ENCODE data around the gene GLP1R.
"Not testable (repeated sequence)": the region's sequence is repeated elsewhere in the genome, so short reads cannot be mapped to it uniquely, and the experiment has no call there.

Gene GLP1R

DNA sequence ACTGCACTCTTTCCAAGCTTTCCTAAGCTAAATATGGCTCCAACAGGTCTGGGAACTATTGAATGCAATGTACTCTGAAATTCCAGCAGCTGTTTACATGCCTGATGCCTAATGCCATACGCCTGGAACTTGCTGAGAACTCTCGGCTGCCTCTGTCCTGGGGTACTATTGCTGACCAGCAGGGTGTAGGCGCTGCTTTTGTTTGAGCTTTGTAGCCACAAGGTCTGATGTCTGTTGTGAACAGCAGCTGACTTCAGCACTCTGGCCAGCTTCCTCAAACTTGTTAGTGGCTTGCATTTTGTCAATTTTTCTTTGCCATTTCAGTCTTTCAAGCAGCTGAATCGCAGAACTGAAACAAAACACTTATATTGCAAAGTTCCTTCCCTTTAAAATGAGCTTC lies 39.8 kb downstream of the GLP1R start:
- no peak for DNase-seq

DNA sequence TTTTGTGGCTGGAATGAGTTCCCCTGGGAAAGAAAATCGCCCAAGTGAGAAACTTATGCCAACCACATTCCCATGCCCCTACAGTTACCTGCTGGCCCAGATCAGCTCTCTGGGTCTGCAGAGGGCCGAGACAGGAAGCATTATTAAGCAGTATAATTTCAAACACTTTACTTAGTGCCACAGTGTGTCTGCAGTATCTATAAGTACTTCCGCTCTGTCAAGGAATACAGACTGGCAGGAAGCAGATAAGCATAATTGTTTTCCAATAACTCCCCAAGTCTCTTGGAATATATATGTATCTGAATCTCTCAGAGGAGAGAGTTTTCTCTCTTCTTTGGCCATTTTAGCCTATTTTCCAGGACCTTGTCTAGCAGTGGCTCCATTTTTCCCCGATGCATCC lies 41.5 kb downstream of the GLP1R start:
- DNase-seq = no peak

DNA sequence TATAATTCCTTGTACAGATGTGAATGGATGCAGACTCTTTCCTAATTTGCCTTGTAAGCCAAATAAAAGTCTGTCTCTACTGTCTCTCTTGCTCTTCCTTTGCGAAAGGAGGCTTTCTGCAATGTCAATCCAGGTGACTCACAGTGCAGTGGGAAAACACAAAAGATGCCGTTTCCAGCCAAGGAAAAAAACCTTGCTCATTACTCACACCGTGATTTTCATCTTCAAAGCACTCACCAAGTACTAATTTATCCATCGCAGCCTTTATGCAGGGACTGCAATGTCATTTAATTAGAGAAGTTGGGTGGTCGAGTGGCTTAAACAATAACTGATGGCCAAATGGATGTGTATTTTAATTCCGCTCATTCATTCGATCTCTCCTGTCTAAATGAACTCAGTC lies 42.6 kb downstream of the GLP1R start:
- no peak for DNase-seq

DNA sequence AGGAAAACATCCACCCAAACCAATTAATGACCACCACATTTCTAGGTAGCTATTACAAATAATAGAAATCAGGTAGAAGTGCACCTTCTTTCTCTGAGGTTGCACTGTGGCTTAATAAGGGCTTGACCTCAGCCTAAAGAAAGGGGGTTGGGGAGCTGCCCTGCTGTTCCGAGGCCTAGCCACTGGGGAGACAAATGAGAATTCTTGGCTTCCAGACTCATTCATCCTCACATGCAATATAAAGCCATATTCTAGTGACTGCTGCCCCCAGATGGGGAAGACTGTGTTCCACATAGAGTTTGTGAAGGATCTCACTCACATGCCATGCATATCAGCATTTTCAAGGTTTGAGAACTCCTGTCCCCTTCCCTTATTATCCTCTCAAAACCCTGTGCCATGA lies 43.5 kb downstream of the GLP1R start:
- DNase-seq = no peak

DNA sequence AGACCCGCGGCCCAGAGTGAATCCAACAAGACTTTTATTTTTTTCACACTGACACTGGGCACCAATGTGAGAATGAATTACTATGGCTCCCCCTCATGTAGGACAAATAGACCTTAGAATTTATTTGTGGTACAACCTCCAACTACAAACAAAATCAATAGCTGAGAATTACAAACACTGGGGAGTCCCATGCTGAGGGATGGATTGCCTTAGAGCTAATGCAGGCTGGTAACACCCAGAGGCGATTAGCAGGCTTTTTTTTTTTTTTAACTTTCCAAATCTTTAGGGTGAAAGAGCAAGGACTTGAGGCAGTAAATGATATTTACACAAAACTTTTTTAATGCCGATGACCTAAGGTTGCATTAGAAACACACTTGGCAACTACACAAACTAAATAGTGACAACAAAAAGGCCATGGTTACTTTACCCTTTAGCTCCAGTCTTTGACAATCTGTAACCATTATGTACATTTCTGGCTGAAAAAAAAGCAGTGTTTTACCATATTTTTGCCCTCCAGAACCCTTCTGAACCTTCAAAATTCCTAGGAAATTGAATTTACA lies 44.6 kb downstream of the GLP1R start:
- DNase-seq = no peak

DNA sequence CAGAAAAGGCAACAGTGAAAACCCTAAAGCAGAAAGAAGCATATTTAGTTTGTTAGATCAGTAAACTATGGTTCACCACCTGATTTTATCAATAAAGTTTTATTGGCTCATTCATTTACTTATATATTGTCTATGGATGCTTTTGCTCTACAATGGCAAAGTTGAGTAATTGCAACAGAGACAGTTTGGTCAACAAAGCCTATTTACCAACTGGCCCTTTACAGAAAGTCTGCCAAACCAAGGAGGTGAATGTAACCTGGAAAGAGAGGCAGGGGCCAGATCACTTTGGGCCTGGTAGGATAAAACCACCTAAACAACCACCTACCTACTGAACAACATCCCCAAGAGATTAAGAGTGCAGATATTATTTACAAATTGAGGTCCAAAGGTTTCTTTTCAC lies 47.0 kb downstream of the GLP1R start:
- DNase-seq = no peak

DNA sequence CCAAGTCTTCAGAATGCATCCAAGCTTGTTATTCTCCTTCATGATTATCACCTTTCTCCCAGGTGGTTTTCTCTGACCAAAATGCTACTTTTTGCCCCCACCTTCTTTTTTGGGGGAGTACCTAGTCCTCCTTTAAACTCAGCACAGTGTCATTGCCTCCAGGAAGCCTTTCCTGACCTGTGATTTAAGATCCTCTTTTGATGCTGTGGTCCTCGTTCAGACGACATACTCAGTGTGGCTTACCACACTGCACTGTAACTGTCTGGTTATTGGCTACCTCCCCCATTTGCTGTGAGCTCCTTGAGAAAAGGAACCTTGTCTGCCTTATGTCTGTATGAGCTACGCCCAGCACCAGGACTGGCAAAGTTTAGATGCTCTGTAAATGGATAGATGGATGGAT lies 51.8 kb downstream of the GLP1R start:
- no peak for DNase-seq

DNA sequence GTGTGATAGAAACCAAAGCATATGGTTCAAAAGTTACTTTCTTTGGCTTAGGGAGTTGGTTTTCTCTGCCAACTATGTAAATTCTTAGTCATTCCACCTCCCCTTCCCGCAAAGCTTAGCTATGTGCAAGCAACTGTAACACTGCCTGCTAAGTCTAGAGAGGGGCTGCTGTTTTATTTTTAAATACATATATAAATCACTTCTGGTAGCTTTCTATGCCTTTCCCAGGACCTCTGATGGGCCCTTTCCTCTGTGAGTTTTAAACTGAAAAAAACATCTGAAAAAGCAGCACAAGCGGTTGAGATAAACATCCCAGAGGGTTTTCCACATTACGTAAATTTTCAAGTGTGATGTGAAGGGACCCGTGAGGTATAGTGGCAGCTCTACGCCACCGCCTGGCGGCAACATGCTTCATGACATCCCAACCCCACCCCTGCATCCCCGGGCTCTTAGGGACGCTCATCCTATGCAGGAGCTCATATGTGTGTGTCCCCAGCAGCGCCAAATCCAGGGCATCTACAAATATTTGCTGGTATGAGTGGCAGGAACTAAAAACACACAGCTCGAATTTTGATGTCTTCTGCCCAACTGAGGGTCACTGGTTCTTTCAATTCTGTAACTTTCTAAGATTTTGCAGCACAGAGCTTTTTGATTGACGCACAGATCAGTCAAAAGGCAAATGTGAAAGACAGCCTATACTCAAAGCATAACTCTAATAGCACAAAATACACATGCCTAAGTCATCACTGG lies 53.7 kb downstream of the GLP1R start:
- no peak for DNase-seq

DNA sequence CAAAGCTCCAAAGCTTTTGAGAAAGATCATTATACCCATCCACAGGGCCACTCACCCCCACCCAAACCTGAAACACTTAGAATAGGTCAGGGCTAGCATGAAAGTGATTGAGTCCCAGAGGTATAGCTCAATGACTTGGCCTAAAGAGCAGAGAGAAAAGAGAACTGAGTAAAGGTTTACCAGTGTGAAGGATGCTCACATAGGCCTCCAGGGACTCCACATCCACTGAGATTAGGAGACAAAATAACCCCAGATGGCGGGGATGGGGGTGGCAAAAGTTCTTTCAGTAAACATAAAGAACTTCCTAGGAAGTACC lies 54.2 kb downstream of the GLP1R start:
- no peak for DNase-seq

DNA sequence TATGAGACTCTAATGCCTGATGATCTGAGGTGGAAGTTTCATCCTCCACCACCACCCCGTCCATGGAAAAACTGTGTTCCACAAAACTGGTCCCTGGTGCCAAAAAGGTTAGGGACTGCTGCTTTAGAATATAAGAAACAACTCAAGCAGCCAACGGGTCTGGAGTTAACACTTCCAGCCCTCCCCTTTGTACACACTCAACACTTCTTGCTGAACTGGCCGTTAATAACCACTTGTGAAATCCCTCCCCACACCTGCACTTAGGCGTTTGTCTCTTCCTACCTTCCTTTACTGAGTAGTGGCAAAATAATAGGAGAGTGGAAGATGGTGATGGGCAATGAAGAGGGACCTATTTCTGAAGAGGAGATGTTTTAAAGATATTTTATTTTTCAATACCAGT lies 55.9 kb downstream of the GLP1R start:
- DNase-seq = no peak

DNA sequence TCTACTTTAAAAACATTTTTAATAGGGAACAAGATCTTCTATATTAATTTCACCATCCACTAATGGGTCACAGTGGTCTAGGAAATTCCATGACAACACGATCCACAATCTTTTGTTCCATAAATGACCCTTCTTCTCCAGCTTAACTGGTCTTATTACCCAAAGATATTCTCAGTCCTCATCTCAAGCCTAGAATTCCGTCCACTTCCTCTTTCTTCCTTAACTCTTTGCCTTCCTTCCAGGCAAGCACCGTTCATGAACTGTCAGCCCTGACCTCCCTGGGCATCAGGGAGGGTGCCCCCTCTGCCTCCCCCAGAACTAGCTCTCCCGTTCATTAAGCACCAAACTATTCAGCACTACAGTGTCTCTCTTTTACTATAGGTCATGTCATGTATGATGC lies 58.5 kb downstream of the GLP1R start:
- DNase-seq = no peak

DNA sequence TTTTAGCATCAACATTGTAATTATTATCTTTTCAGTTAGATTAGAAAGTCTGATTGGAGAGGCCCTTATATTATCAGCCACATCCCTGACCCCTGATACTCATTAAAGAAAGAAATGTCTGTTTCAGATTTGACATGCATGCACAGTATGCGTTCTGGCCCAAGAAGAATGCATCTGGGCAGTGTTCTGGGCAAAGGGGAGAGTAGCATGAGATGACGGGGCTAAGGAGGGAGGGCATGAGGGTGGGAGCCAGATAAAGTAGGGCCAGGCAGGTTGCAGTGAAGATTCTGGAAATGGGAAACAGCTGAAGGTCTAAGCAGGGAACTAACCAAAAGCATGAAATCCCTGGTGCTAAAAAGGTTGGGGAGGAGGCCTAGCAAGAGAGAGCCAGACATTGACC lies 59.1 kb downstream of the GLP1R start:
- DNase-seq = no peak

DNA sequence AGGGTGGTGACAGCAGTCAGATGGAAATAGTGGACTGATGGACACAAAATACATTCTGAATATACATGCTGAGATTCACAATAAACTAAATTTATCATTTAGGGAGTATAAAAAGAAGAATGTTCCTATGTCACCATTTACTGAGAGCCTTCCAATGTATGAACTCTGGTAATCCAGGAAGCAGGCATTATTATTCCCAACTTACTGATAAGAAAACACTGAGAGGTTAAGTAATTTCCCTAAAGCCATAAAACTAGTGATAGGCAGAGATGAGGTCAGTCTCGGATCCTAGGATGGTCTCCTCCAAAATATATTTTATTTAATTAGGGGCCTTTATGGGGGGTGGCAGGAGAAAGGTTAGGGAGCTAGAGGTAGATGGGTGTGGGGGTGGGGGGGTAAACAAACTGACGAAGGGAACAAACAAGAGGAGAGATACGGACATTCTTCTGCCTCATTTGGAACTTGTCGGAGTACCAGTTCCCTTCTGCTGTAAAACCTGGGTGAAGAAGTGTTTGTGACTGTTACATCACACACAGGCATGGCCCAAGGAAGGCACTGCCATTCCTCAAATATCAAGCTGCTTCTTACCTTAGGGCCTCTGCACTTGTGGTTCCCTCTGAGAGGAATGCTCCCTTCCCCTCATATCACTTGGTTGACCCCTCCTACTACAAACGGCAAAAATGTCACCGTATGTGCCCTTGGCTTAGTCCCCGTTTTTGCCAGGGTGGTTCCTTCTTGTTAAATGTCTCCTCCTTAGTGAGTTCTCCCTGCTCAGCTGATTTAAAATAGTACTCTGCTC lies 59.7 kb downstream of the GLP1R start:
- no peak for DNase-seq

DNA sequence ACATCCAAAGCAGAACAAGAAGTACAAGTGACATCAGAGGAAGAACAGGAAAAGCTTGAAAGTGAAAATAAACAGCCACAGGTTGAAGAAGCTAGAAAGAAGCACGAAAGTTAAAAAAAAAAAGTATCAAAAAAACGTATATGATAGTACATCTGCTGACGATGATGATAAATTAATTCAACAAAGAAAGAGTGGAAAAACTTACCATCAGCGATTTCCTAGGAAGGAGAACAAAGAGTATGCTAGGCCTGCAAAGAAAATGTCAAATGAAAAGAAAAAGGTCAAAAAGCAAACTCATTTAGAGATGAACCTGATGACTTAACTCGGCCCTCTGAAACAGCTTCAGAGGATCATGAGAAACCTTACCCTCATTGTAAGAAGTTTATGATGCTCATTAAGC lies 62.7 kb downstream of the GLP1R start:
- DNase-seq = no peak

DNA sequence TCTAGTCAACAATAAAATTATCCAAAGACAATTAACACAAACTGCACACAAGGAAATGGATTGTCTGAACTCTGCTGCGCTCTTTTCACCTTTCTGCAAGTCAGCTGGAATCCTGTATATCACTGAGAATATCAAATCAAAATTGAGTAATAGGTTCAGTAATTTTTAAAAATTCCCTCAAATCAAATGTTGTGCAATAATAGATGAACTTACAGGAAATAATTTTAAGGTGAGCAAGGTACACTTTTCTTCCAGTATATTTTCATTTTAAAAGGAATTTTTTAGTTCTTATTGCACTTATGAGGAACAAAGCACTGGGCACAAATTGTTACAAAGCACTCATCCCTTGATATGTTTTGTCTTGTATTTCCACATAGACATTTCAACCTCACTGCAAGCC lies 65.2 kb downstream of the GLP1R start:
- no peak for DNase-seq

DNA sequence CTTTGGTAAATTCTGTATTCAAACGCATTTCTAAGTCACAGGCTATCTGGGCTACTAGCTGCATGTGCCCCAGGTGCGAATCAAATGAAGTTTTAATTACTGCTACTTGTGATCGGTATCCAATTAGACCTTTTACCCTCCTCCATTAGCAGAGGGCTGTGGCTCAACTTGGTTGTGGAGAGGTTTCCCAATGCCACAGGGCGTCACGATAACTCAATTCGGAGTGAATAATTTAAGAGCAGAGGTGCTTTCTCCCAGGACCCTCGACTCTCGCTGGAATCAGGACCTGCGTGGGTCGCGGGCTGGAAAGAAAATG lies 65.8 kb downstream of the GLP1R start:
- no peak for DNase-seq

DNA sequence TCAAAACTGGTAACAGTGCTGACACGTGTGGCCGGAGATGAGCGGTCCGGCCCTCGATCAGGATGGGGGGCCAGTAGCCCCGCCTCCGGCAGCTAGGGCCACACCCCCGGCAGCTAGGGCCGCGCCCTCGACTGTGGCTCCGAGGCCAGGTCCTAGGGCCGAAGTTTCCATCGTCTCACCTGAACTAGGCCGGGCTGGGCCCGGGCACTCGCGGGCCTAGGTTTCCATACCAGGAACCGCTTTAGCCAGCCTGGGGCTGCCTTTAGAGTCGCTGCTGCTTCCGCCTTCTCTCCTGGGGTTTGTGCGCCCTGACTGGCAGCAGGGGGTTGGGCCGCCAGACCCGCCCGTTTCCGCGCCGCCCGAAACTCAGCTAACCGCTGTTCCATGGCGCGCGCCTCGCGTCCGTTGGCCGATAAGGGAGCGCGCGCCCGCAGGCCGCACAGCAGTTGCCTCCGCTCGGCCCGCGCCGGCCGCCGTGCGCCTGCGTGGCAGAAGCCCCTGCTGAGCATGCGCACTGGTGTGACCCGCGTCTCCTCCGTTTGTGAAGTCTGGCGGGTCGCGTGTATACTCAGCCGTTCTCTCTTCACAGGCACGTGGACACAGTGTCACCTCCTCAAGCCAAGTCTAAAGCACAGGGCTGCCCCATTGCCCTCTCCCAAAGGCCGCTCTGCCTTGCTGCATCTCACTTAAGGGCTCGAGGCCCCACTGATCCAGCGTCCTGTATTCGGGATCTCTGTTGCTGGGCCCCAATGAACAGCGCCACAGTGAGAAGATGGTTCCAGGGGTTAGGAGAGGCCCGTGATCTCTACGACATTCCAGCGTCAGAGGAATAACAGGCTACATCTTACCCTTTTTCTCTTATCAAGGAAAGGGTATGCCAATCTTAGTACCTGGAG lies 66.4 kb downstream of the GLP1R start, which contains the start of gene SAYSD1:
TSS of gene SAYSD1 (minus strand) at position 483 of the 896 bp plus-strand sequence. CDS start at position 386, 97 bp downstream.
- peak; percentile 90 to 94 for DNase-seq

DNA sequence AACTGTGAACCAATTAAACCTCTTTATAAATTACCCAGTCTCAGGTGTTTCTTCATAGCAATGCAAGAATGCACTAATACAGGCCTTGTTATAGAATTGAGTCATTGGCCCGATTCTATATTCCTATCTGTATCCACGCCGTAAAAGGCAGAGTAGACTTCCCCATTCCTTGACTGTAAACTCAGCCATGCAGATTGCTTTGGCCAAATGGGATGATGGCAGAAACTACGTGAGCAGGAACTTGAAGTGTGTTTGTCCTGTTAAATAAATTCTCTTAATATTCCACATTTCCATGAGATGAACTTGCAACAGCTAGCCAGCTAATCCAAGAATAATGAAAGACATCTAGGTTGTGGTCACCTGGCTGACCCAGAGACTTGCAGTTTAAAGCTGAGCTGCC lies 70.3 kb downstream of the GLP1R start:
- DNase-seq = no peak

DNA sequence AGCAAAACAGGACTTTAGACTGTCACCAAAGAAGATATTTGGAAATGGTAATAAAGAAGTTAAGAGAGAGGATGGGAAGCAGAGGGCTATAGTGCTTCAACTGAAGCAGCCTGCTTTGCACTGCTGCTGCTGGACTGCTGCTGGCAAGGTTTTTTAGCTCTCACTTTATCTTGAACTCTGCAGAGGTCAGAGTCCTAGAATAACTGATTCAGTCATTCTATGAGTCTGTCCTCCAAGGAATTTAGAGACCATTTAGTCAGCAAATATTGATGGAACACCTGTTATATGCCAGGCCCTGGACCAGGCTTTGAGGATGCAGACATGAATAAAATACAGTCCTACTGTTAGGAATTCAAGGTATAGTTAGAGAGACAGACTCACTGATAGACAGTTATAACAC lies 75.5 kb downstream of the GLP1R start:
- DNase-seq = no peak

DNA sequence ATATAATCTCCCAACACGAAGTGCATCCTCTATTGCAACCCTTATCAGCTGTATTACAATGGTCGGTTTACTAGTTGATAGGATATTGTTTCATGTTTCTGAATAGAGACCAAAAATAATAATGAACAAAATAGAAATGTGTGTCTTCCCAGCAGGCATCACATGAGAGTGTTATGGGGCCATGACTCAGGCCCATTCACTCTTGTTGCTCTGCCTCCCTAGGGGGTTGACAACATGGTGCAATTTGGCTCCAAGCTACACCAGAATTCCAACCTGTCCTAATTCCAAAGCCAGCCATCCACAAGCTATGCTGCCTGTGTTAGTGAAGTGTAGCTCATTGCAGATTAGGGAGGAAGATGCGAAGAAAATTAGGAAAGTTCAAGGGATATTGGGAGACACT lies 79.5 kb downstream of the GLP1R start:
- DNase-seq = no peak

DNA sequence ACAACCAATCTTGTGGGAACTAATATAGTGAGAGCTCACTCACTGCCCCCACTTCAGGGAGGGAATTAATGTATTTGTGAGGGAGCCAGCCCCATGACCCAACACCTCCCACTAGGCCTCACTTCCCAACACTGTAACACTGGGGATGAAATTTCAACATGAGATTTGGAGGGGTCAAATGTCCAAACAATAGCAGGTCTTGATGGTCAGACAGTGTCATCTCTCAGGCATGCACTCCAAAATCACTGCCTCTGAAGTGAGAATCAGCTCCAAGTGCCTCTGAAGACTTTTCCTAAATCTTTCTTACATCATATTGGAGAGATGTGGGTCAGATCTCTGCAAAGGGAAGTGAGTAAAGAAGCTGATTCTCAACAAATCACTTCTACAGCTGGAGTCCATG lies 80.3 kb downstream of the GLP1R start:
- DNase-seq = no peak

DNA sequence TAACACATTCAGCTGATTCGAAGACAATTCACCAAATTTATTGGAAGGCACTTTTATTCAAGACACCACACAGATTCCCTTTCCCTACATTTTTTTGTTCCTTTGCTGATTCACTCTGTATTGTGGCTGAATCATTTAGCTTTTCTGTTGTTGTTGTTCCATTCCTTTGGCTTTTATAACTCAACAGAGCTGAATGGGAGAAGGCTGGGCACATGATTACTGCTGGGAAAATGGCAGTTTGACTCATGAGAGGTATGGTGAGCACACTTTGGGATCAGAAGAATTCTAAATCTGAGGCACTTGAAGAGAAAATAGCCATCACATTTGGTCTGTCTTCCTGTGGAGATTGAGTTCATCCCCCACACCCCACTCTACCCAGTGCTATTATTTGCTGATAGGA lies 82.1 kb downstream of the GLP1R start:
- DNase-seq = no peak

DNA sequence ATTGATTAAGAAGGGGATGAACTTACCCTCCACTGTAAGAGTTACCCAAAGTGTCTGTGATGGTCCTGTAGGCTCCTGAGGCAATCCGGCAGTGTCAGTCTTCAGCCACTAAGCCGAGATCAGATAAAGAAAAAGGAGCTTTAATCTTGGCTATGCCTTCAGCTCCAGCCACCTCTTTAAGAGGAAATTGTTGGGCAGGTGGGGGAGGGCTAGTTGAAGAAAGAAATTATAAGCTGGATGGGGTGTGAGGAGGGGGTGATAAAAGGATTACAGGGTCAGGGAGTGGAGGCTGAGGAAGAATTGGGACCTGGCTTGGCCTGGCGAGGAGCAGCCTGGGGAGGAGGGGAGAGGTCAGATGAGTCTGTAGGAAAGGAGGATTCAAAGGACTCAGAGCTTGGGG lies 86.2 kb downstream of the GLP1R start:
- DNase-seq = not testable (repeated sequence)

DNA sequence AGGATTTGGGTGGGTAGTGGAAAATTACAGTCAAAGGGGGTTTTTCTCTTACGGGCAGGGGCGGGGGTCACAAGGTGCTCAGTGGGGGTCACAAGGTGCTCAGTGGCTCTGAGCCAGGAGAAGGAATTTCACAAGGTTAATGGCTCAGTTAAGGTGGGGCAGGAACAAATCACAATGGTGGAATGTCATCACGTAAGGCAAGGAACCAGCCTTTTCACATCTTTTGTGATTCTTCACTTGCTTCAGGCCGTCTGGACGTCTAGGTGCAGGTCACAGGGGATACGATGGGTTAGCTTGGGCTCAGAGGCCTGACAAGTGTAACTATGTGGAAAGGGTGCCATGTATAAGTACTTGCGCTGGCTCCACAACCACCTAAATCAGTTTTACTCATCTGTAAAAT lies 87.6 kb downstream of the GLP1R start:
- DNase-seq = not testable (repeated sequence)
